ENCODE data around the gene LARP1.

LARP1 gene

GRCh38 chr5:154766558-154767281 is 11.5 kb downstream of the LARP1 start:
- TF ChIP-seq CTCF (IDR thresholded peaks at IDR 0.05; ENCODE audit: extremely low read depth, missing control alignments): no peak

GRCh38 chr5:154767576-154767975 is 12.4 kb downstream of the LARP1 start:
- no peak for DNase-seq (ENCODE audit: low spot score)
- TF ChIP-seq CTCF (IDR thresholded peaks at IDR 0.05; ENCODE audit: extremely low read depth, missing control alignments): no peak

More at GRCh38 chr5:154766558-154767281, 11.5 kb downstream of the LARP1 start:
- DNase-seq (ENCODE audit: low spot score): no peak

DNA sequence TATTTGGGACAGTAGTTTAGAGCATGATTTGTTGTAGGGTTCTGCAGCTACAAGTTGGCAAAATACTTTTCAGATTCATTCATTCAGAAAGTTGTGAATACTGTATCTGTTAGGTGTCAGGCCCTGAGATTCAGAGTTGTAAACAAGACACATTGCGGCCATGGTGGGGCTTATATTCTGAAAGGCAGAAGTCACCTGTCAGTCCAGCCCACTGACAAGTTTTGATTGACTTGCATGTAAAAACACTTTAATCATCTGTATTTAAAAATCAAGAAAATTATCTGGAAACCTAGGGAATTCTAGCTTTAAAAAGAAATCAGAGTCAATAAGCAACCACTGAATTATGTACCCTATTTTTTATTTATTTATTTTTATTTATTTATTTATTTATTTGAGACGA is 13.0 kb downstream of the LARP1 start:
- DNase-seq (ENCODE audit: low spot score): no peak
- no peak for TF ChIP-seq CTCF (IDR thresholded peaks at IDR 0.05; ENCODE audit: extremely low read depth, missing control alignments)

DNA sequence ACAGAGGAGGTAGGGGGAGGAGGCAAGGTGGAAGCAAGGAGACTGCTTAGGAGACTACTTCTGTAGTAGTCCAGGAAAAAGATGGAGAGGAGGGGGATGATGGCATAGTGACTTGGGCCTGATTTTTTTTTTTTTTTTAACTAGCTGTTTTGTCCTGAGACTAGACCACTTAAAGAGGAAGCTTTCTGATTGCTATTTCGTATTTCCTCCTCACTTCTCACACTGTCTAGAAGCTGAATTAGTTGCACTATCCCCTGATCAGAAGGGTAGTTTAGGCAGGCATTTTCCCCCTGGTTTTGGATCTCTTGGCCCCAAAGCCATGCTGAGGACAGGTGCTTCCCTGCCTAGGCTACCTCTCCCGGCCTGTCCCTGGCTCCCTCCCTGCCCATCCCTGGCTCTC is 14.9 kb downstream of the LARP1 start:
- no peak for DNase-seq (ENCODE audit: low spot score)
- TF ChIP-seq CTCF (IDR thresholded peaks at IDR 0.05; ENCODE audit: extremely low read depth, missing control alignments): no peak

DNA sequence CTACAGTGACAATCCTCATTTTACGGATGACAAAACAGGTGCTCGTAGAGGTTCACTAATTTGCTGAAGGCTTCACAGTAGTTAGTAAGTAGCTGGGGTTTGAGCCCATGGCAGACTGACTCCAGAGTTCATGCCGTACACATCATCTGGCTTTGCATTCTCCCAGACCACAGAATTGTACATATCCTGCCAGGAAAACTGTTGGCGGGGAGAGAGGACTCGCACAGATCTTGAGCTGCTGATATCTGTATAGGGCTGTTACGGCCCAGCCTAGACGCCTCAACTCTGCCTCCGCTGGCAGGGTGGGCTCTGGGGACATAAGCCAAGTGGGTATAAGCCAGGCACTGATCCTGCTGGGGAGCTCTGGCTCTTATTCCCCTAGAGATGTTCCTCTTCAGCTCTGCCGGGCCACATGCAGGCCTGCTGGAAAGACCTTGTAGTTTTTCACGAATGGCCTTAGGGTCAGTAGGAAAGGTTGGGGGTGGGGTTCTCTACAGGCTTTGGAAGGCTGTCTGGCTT is 16.3 kb downstream of the LARP1 start:
- no peak for TF ChIP-seq CTCF (IDR thresholded peaks at IDR 0.05; ENCODE audit: extremely low read depth, missing control alignments)
- no peak for DNase-seq (ENCODE audit: low spot score)

DNA sequence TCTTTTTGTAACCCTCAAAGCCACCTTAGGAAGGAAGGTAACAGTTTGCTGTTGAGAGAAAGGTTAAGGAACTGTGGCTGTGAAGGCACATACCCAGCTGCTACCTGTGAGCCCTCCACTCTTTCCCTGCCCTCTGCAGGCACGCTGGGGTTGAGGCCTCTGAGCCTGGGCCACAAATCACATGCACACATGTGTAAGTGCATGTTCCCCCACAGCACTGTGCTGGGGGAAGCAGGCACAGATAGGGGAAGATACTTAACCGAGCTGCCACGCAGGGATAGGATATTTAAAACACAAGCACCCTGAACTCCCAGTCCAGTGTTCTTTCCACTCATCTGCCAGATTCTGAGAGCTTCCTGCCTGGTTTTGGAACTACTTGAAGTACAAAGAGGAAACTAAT is 18.1 kb downstream of the LARP1 start:
- no peak for DNase-seq (ENCODE audit: low spot score)
- no peak for TF ChIP-seq CTCF (IDR thresholded peaks at IDR 0.05; ENCODE audit: extremely low read depth, missing control alignments)

- no peak for DNase-seq (ENCODE audit: low spot score)
Observed at GRCh38 chr5:154776167-154776566, 21.0 kb downstream of the LARP1 start.

More at GRCh38 chr5:154776167-154776566, 21.0 kb downstream of the LARP1 start:
- no peak for TF ChIP-seq CTCF (IDR thresholded peaks at IDR 0.05; ENCODE audit: extremely low read depth, missing control alignments)

Measured in GM20000 (cell line).